Stimulated activated CD8-positive, alpha-beta memory T cell treated with anti-CD3 and anti-CD28 coated beads, Interleukin-4, amount 100 ng/mL, for 1 hour (primary cell): Measurements from ENCODE around the gene INO80E.
A peak's percentile ranks its signal among the peaks of the same experiment; 100 is the strongest.
"Not testable (repeated sequence)": the region's sequence is repeated elsewhere in the genome, so short reads cannot be mapped to it uniquely, and the experiment has no call there.

ENCODE experiments used
- DNase-seq, 2 donors: peaks; one replicate each; pipeline ENCODE4 v3.0.0-alpha.2; 2020; ENCODE audit warnings: low read depth in 2 of 2, low spot score in 1 of 2

INO80E gene

DNA sequence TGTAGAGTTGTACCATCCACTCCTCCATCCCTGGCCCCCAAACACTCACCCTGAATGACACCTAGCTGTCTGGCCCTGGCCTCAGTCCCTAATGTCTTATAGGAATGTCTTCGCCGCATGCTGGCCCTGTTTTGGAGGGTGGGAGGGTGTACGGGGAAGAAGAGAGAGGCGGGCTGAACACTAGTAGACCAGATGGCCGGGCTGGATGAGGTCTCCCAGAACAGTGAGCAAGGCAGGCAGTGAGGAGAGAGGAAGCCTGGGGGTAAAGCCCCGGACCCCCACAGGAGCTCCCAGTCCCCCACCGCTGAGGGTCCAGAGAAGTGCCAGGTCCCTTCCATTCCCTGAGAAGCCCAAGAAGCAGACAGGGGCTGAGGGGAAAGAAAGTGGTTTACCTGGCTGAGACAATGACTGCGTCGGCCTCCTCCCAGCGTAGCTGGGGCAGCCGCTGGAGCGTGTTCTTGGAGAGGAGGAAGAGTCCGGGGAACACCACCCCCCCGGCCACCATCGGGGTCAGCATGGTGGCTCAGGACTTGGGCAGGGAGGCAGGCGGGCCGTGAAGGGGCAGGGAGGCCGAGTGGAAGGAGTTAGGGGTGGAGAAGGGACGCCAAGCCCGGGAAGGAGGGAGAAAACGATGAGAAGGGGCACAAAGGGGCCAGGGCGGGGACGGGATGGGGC lies 34.1 kb downstream of the INO80E start:
- no peak for DNase-seq

DNA sequence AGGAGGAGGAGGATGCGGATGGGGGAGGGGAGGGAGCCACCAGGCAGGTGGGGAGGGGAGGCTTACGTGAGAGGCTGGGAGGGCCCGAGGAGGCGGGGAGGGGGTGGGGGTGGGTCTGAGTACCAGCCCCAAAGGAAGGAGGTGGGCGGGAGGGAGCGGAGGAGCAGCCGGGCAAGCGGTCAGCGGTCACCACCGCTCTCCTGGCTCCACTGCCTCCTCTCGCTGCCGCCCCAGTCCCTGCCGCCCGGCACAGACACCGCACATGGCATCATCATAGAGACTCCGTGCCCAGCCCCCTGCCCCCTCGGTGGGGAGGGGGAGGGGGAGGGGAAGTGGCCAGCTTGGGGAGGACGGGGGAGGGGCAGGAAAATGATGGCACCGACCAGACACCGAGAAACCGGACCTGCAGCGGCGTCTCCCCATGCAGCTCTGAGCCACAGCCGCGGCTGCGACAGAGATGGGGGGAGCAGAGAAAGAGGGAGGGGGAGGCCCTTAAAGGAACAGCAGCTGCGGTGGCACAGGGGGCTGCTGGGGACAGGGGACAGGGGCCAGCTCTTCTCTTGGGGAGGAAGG lies 34.9 kb downstream of the INO80E start, which contains the start of gene TLCD3B:
Gene TLCD3B, minus strand, starts transcription at position 431 of the 573 bp plus-strand sequence. CDS start 744 bp downstream, outside the sequence.
- DNase-seq = no peak

DNA sequence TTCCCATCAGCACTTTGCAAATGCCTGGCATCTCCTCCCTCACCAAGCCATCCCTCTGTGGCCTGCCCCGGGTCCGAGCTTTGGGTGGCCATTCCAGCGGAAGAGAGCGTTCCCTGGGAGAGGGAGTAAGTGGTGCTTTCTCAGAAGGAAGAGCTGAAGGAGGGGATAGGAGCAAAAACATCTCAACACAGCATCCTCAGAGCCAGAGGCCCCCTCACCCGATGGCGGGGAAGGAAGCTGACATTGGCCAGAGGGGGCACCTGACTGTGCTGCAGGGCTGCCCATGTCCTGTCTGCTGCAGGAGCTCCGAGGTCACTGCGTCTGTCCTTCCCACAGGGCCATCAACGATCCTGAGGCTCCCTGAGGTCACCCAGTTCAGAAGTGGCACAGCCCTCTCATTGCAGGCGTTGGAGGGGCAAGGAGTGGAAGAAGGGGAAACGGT lies 35.5 kb downstream of the INO80E start:
- DNase-seq = no peak

DNA sequence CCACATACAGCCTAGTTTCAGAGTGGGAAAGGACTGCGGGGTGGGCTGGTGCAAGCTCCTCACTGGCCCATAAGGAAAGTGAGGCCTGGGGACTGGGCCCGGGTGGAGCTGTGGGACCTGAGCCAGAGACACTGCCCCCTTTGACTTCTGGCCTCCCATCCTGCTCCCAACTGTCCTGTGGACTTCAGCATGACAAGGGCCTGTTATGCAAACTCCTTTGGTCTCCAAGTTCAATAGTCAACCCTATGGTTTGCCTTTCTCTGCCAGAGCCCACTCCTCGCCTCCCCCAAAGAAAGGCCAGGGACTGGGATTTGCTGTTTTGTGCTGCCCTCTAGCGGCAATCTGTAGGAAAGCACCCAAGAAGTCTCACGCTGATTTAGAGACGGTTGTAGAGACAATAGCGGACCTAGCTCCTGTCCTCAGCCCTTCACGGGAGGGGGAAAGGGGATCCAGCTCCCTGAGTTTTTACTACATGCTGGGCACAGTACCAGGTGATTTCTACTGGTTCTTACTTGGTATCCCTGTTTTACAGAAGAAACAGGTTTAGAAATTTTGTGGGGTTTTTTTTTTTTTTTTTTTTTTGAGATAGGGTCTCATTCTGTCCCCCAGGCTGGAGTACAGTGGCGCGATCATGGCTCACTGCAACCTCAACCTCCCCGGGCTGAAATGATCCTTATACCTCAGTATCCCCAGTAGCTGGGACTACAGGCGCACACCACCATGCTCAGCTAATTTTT lies 36.2 kb downstream of the INO80E start:
- DNase-seq = peak in 1 of 2 donors; percentile 28

DNA sequence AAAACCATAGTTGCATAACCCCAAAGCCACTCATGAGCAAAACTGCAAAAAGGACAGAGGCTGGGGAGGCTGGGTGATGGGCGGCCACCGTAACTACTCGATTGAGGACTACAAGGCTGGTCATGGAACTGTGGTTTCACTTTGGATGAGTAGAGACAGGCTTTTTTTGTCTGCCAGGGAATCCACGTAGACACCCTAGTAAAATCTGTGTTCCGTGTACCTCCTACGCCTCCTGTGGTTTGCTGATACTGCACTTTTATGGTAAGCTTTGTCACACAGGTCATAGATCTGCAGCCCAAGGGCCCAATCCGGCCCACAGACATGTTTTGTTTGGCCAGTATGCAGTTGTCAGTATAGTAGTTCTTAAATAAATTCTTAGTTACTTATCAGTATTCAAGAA lies 37.2 kb downstream of the INO80E start:
- DNase-seq = no peak

DNA sequence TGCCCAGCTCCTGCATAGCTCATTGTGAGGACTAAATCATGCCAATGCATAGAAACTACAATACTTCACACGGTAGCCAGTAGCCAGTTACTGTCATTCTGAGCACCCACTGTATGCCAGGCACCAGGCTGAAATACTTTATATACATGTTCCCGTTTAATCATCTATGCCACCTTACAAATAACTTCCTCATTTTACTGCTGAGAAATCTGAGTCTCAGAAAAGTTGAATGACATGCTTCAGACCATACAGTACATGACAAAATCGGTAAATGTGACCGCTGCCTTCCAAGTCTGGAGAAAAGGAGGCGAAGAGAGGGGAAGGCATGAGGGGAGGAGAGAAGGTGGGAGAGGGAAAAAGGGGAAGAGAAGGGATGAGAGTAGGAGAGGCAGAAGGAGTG lies 44.2 kb downstream of the INO80E start:
- DNase-seq = no peak

DNA sequence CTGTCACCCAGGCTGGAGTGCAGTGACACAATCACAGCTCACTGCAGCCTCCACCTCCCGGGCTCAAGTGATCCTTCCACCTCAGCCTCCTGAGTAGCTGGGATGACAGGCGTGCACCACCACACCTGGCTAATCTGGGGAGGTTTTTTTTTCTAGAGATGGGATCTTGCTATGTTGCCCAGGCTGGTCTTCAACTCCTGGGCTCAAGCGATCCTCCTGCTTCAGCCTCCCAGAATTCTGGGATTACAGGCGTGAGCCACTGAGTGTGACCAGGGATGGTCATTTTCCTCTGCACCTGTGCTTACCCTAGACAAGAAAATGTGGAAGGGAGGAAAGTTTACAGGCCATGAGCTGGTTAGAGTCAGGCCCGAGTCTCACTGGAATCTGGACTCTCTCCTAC lies 44.6 kb downstream of the INO80E start:
- not testable (repeated sequence) for DNase-seq

DNA sequence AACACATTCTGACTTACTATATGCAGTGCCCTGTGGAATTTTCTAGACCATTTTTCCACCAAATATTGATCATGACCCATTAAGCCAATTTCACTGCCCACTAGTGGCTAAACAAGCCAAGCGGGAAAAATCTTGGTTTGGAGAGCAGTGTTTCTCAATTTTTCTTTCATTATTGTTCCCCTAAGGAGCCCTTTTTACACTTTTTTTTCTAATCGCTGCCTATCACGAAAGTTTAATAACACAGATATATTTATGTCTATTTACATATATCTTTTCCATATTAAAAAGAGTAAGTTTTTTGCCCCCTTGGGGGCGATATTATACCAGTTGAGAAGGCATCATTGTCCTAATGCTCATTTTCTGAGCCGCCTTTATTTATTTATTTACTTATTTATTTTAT lies 45.8 kb downstream of the INO80E start:
- no peak for DNase-seq

DNA sequence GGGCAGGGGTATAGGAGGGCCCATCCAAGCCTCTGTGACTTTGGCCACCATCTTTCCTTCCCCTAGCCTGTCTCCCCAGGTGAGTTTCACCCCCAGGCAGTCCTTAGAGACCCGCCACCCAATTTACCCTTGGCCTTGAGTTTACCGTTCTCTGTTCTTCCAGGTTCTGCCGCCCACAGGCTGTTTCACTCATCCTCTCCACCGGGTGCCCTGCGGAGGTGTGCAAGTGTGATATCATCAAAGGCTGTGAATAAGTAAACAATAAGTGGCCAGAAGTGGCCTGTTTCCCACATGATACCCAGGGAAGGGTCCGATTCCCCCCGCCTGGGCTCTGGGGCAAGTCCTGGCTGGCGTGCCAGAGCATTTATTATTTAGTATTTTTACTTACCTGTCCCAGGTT lies 50.1 kb downstream of the INO80E start:
- DNase-seq = no peak

DNA sequence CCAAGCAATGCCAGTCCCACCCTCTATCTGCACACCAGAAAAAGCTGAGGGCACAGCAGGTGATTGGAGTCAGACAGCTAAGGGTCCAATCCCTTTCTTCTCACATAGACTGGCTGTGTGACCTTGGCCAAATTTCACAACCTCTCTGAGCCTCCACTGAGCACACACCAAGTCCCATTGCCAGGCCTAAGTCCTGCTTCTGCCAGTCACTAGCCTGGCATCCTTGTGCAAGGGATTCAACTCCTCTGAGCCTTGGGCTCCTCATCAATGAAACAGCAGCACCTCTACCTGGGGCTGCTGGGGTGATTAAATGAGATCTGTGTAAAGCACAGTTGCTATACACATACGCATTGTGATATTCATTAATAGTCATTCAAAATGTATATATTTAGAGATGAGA lies 50.5 kb downstream of the INO80E start:
- no peak for DNase-seq

DNA sequence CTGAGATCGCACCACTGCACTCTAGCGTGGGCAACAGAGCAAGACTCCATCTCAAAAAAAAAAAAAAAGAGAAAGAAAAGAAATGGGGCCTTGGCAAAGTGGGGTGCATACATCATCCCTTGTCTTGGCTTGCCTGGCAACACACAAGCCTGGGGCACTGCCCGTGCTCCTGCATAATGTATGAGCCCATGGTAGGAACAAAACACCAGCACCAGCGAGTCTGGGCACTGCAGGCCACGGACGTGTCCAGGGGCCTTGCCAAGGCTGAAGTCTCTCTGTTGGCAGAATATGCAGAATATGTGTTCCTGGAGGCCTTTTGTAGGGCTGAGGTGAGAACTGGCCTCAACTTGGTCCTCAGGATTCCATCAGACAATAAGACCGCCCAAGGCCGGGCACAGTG lies 53.8 kb downstream of the INO80E start:
- no peak for DNase-seq

DNA sequence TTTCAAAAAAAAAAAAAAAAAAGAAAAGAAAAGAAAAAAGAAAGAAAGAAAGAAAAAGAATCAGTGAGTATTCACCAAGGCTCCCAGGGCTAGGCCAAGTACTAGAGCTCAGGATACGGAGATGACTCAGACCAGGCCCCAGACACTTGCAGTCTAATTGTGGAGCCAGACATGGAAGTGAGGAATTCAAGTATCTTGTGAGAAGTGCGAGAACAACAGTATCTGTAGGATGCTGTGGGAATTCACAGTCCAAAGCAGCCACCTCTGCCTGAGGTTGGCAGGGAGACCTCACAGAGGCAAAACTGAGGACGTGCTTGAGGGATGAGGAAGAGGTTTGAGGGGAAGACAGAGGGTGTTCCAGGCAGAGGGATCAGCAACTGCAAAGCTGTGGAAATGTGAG lies 55.5 kb downstream of the INO80E start:
- no peak for DNase-seq

DNA sequence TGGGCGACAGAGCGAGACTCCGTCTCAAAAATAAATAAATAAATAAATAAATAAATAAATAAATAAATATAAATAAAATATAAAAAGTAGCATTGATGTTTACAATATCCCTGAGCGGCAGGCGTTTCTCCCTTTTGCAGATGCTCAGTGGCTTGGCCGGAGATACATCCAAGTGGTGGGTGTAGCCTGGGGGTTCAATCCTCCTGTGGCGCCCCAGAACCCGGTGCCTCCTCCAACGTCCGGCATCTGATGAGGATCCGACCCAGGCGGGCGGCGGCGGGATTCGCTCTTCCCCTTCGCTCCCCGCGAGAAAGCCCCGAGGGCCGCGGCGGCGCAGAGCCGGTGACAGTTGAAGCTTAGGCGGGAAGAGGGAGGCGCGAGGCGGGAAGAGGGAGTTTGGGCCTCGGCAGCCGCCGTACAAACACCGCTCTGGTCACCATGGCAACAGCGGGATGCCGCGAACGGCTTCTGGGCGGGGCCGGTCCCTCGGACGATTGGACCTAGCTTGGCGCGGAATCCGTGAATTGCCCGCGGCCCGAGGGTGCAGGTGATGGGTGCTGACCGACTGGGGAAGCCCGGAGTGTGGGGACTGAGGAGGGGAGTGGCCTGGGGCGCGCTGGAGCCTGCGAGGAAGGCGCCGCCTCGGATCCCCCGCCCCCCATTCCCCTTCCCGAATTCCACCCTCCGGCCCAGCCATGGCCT lies 56.8 kb downstream of the INO80E start:
- DNase-seq = peak; percentile 81 to 86

DNA sequence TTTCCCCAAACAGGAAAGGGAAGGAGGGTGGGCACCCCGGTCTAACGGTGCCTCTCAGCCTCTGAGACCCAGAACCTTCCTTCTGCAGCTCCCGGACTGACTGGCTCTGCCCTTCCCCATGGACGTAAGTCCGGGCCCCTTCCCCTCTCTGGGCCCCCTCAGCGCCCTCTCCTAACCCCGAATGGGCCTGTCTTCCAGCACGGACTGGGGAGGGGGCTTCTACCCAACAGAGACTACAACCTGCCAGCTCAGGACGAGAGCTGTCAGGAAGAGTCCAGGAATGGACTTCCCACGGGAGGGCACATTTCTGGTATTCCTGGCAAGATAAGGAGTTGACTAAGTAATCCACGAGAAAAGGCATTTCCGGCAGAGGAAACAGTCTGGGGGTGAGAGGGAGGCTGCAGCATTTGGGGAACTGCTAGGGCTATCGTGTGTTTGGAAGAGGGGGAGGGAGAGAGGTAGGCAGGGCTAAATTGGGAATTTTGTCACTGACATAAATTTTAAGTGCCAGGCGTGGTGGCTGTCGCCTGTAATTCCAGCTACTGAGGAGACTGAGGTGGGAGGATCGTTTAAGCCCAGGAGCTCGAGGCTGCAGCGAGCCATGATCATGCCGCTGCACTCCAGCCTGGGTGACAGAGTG lies 57.5 kb downstream of the INO80E start:
- no peak for DNase-seq

DNA sequence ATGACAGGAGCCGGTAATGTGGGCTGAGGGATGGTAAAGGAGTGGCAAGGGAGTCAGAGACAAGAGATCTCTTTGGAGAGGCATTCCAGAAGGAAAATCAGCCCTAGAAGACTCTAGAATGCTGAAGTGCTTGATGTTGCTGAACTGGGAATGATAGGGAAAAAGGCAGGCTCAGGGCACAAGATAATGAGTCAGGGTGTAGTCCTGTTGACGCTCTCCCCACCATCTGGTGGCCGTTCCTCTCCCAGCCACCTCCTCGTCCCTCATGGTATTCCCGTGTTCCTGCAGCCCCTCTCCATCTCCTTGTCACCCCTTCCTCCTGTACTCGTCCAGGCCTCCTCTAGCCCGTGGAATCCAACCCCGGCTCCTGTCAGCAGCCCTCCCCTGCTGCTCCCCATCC lies 58.4 kb downstream of the INO80E start:
- no peak for DNase-seq

DNA sequence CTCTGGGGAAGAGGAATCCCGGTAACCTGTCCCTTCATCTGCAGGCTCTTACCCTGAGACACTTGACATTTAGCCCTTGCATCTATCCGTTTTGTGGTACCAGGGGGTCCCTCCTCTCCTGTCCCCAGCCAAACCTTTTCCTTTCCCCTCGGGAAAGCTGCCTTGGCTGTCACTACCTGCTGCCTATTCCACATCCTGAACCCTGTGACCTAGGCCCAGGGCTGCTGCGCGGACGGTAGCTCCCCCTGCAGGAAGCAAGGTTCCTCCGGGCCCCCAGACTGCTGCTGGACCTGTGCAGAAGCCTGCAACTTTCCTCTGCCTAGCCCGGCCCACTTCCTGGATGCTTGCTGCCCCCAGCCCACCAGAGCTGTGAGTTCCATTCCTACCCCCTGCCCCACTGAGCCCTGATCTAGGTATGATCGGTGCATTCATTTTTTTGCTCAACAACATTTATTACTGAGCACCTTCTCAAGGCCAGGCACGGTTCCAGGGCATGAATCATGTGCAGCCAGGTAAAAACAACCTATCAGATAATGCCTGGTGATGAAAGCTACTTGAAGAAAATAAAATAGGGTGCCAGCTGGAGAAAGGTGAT lies 59.0 kb downstream of the INO80E start:
- DNase-seq = no peak
